ENCODE measurements around the gene RELN.

The RELN gene

DNA sequence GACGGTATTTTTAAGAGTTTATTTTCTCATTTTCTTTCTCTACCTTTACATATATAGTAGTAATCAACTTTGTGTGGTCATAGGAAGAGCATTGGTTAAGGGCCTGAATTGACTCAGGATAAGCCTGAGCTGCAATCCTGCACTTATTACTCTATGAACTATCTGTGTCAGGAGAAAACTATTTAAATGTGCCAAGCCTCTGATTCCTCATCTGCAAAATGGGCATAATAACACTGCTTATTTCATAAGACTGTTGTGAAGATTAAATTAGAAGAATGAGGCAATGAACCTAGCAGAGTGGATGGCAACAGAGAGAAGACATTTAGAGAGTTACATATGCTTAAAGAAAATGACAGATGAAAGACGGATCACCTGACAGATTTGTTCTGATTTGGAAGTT lies 175.5 kb downstream of the RELN start:
- no peak overlapping the region for H3K4me3 ChIP-seq (ENCODE audit: low read length)
- no peak for TF ChIP-seq CTCF (IDR thresholded peaks at IDR 0.05; ENCODE audit: insufficient read depth, low read depth, low read length, missing control alignments)
- DNase-seq (ENCODE audit: low read depth) = no peak

GRCh38 chr7:103811997-103812396 lies 177.5 kb downstream of the RELN start:
- peak; percentile 13 for DNase-seq (ENCODE audit: low read depth)
- no peak for TF ChIP-seq CTCF (IDR thresholded peaks at IDR 0.05; ENCODE audit: insufficient read depth, low read depth, low read length, missing control alignments)
- no peak overlapping the region for H3K4me3 ChIP-seq (ENCODE audit: low read length)

GRCh38 chr7:103811290-103811689 lies 178.2 kb downstream of the RELN start:
- no peak for DNase-seq (ENCODE audit: low read depth)
- no peak for TF ChIP-seq CTCF (IDR thresholded peaks at IDR 0.05; ENCODE audit: insufficient read depth, low read depth, low read length, missing control alignments)
- no peak overlapping the region for H3K4me3 ChIP-seq (ENCODE audit: low read length)

- TF ChIP-seq CTCF (IDR thresholded peaks at IDR 0.05; ENCODE audit: insufficient read depth, low read depth, low read length, missing control alignments) = no peak
- DNase-seq (ENCODE audit: low read depth) = no peak
- no peak overlapping the region for H3K4me3 ChIP-seq (ENCODE audit: low read length)
These were observed 179.2 kb downstream of the RELN start for GRCh38 chr7:103810112-103810744.

DNA sequence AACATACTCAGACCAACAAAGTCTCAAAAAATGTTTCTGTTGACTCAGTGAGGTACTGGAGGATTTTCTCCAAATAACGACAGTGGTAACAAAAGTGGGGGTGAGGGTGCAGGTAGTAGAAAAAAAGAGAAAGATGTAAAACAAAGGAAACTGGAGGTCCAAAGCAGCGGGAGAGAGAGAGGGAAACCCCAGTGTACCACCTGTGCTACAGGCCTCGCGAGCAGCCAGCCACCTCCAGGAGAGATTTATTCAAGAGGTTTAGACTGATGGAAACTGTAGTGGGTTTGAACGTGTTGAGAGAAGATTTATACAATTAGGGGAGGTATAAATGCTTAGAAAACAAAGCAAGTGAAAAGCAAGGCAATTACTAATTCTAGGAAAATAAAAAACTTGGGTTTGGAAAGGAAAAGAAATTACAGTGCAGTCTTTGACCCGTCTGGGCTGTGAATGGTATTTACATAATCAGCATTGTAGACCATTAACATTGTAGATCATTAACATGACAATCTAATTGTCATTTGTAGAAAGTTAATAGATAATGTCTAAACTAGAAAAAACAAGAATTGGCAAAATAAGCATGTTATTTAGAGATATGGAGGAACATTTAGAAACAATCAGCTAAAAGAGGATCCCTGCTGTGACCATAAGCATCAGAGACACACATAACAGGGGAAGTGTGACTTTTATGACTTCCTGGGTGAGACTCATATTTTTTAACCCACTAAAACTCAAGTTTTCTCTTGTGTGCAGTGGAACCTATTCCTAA lies 180.0 kb downstream of the RELN start:
- no peak overlapping the region for H3K4me3 ChIP-seq (ENCODE audit: low read length)
- TF ChIP-seq CTCF (IDR thresholded peaks at IDR 0.05; ENCODE audit: insufficient read depth, low read depth, low read length, missing control alignments) = no peak
- no peak for DNase-seq (ENCODE audit: low read depth)

DNA sequence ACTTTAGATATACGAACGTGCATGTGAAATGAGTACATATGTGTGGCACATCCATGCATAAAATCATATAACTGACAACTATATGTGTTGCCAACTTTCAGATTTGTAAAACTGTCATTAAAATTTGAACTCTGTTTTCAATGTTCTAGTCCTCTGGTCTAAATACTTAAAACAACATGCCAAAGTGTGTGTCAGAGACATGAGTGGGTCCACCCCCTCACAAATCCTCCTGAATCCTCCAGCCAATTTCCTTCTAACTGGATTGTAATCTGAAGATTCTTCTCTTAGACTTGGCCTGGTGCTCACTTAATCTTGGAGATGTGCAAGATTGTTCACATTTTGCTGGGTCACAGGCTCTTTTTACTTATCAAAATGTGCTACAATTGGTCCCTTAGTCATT lies 184.1 kb downstream of the RELN start:
- TF ChIP-seq CTCF (IDR thresholded peaks at IDR 0.05; ENCODE audit: insufficient read depth, low read depth, low read length, missing control alignments) = no peak
- DNase-seq (ENCODE audit: low read depth) = no peak

GRCh38 chr7:103803631-103804030 lies 185.8 kb downstream of the RELN start:
- no peak for TF ChIP-seq CTCF (IDR thresholded peaks at IDR 0.05; ENCODE audit: insufficient read depth, low read depth, low read length, missing control alignments)
- no peak overlapping the region for H3K4me3 ChIP-seq (ENCODE audit: low read length)
- no peak for DNase-seq (ENCODE audit: low read depth)

More for the DNA sequence above, 184.1 kb downstream of the RELN start:
- H3K4me3 ChIP-seq (ENCODE audit: low read length) = no peak overlapping the region

All from epithelial cell of esophagus (primary cell).